ENCODE data around the gene ANKRD1. TPM values are rescaled to one million over a fixed set of nuclear protein-coding genes. Genes with fewer than 3 reads are reported as not detected.
"Not testable (repeated sequence)": the region's sequence is repeated elsewhere in the genome, so short reads cannot be mapped to it uniquely, and the experiment has no call there.

Gene ANKRD1
- polyA plus RNA-seq (2012; ENCODE audit: insufficient read depth, insufficient read length), result not detected

DNA sequence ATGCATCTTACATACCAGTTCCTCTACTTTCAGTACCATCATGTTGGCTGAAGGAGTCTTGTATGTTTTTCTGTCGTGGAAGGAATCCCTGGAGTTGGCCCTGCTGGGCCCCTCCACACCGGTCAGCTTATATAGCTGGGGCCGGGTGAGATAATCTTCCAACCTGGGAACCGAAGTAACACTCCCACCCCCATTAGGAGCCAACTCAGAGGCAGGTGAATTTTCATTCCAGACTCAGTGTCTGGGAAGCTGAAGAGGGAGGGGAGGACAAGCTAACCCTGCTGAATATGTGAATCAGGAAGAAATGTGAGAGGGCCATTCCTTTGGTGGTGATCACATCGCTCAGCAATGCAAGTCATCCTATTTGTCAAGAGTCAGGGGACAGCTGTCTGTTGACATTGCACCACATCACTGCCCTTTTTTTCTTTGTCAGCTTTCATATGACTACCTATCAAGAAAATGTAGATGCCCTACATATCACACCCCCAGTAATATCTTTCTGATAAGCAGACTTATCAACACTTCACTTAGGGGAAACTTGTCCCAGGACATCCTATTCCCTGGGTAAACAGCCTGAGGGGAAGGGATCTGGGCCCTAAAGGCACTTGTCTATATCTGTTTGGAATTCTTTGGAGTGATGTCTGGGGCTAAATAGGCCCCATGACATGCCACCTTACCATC is at the start of gene ANKRD1:
ANKRD1 (minus strand) TSS at position 102 of the 681 bp plus-strand sequence; CDS start at position 42, 60 bp downstream.
- no peak within 1 kb of the TSS for H3K4me3 ChIP-seq (ENCODE audit: low read length)
- DNase-seq (ENCODE audit: low read depth, low spot score), result no peak

GRCh38 chr10:90969947-90970673 is 49.2 kb upstream of the ANKRD1 start:
- DNase-seq (ENCODE audit: low read depth, low spot score), result no peak
- no peak overlapping the region for H3K4me3 ChIP-seq (ENCODE audit: low read length)

DNA sequence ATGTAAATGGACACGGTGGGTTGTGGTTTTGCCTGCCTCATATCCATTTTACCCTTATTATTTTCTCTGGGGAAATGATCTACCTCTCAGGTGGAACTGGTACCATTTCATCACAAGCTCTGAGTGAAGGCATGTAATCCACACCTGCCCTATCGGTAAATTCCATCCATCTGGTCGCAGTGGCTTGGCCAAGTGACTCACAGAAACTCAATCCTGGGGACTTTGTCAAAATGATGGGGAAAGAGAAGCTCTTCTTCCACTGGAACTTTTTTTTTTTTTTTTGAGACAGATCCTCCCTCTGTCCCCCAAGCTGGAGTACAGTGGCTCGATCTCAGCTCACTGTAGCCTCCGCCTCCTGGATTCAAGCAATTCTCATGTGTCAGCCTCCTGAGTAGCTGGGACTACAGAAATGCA is 48.2 kb upstream of the ANKRD1 start:
- no peak overlapping the region for H3K4me3 ChIP-seq (ENCODE audit: low read length)
- no peak for DNase-seq (ENCODE audit: low read depth, low spot score)

DNA sequence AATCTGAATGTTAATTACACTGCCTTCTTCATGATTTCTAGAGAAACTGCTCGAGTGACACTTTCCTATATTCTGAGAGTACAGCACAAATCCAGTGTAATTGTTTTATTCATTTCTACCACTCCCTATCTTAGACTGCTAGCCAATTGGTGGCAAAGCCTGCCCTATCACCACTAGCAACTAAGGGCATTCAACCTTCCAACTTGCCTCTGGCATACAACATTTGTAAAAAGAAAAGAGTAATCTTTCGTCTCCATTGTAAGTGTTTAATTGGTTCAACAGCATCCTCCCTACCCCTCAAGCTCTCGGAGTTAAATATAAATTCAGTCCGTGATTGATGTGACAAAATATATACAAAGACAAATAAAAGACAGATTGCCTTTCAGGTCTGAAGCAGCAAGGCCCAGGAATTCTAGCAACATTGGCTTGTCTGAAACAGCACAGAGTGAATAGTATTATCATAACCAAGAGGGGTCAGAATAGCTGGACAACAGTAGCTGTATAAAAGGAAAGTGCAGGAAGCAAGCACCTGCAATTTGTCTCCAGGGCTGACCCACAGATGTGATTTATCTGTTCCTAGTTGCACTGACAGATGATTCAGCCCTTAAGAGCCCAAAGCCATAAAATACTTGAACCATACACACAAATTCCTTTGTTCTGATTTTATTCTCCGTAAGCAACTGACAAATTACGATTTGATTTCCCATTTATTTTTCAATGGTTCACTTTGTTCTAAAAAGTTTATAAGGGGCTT is 47.6 kb upstream of the ANKRD1 start:
- DNase-seq (ENCODE audit: low read depth, low spot score), result no peak
- no peak overlapping the region for H3K4me3 ChIP-seq (ENCODE audit: low read length)

GRCh38 chr10:90967865-90968264 is 47.0 kb upstream of the ANKRD1 start:
- no peak for DNase-seq (ENCODE audit: low read depth, low spot score)
- H3K4me3 ChIP-seq (ENCODE audit: low read length), result no peak overlapping the region

DNA sequence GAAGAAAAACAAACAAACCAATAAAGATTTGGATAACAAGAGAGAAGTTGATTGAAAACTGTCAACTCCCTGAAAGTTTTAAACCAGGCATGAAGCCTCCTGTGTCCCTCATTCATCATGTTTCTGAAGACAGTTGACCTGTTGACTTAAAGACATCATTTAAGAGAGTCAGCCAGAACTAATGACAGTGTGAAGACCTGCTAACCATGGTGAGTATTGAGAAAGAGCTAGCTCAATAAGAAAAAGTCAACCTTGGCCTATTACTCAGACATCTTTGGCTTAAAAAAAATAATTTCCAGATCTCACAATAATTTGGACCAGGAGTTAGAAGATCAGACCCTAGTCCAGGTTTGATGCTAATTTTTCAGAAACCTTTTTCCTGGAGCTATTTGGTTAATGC is 45.3 kb upstream of the ANKRD1 start:
- DNase-seq (ENCODE audit: low read depth, low spot score), result no peak
- no peak overlapping the region for H3K4me3 ChIP-seq (ENCODE audit: low read length)

DNA sequence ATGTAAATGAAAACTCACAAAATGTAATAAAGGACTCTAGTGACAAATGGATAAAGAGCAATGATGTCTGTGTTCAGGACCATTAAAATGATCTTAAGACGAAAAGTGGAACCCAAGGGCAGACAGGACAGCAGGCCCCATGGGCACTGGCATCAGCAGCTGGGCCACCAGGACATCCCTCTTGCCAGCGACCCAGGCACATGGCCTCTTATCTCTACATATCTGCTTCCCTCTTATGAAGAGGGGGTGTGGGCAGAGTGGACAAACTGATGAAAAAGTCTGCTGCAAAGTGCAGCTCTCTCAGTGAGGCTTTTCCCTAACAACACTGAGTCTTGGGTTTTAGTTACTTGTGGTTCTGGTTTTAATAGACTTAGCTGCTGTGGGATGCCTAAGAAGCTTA is 44.8 kb upstream of the ANKRD1 start:
- H3K4me3 ChIP-seq (ENCODE audit: low read length), result no peak overlapping the region
- DNase-seq (ENCODE audit: low read depth, low spot score), result no peak

GRCh38 chr10:90964781-90965465 is 44.0 kb upstream of the ANKRD1 start:
- DNase-seq (ENCODE audit: low read depth, low spot score), result no peak
- H3K4me3 ChIP-seq (ENCODE audit: low read length), result no peak overlapping the region

GRCh38 chr10:90963331-90963730 is 42.4 kb upstream of the ANKRD1 start:
- DNase-seq (ENCODE audit: low read depth, low spot score), result no peak
- no peak overlapping the region for H3K4me3 ChIP-seq (ENCODE audit: low read length)

GRCh38 chr10:90960355-90960814 is 39.5 kb upstream of the ANKRD1 start:
- DNase-seq (ENCODE audit: low read depth, low spot score), result no peak
- H3K4me3 ChIP-seq (ENCODE audit: low read length), result no peak overlapping the region

DNA sequence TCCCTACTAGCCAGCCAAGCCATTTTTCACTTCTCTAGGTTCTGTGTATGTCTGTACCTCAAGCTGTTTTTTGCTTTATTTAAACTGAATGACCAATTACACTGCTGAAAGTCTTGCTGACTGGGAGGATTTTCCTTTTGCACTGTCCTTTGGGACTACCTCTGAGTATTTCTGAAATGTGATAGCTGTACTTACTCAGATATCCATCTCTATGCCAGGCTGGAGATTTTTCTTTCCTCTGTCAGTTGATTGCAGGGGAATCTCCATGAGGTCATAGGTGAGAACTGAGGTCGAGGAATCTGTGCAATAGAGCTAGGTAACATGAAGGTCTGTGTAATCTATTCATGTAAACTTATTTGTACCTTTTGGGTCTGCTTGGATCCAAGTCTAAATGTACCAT is 38.9 kb upstream of the ANKRD1 start:
- no peak overlapping the region for H3K4me3 ChIP-seq (ENCODE audit: low read length)
- no peak for DNase-seq (ENCODE audit: low read depth, low spot score)

DNA sequence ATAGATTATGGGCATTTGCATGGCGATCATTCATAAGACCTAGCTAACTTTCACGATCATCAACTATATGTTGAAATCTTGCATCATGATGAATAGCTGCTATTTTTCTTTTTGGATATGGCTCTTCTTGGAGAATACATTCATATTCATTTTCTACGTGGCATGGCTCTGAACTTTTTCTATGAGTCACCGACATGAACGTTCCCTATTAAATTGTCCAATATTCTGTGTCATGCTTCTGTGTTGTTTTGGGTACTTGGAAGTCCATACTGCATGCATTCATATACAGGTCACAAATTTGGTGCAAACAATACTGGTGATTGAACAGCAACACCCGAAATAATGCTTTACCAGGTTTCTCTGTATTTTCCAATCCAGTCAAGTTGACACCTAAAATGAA is 37.9 kb upstream of the ANKRD1 start:
- no peak for DNase-seq (ENCODE audit: low read depth, low spot score)

DNA sequence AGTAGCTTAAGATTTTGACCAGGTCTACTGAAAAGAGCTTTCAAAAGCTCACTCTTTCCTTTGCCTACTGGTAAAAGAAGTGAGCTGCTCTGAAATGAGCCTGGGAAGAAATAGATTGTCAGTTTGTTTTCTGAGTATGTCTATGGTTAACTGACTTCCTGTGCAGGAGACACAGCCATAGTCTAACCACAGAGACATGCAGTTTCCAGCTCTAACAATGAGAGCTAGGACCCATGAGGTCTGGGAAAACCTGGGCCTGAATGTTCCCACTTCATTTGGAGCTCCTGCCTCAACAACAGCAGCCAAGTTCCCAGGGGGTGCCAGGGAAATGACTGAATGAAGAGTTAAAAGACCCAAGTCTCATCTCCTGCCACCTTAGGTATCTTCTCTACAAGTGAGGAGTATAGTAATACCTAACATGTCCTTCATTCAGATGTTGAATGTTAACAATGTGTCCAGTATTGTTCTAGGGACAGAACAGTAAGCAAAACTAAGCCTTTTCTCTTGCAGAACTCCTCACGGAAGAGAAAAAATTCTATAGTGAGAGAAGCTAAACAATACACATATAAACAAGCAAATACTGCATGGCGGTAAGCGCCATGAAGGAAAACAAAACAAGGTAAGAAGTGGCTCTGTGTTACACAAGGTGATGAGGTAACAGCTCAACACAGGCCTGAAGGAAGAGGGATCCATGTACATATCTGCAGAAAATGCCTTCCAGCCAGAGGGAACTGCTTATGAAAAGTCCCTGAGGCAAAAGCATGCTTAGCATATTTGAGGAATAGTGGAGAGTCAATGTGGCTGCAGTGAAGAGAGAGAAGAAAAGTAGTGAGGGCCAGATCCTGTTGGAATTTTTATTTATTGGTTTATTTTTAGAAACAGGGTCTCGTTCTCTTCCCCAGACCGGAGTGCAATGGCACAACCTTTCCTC is 26.4 kb upstream of the ANKRD1 start:
- peak; percentile 94 for DNase-seq (ENCODE audit: low read depth, low spot score)

More for the DNA sequence above, 37.9 kb upstream of the ANKRD1 start:
- no peak overlapping the region for H3K4me3 ChIP-seq (ENCODE audit: low read length)

GRCh38 chr10:90945491-90946070 is 24.7 kb upstream of the ANKRD1 start:
- no peak for DNase-seq (ENCODE audit: low read depth, low spot score)
- H3K4me3 ChIP-seq (ENCODE audit: low read length), result no peak overlapping the region

More for the DNA sequence above, 26.4 kb upstream of the ANKRD1 start:
- H3K4me3 ChIP-seq (ENCODE audit: low read length), result peak overlapping the region; percentile 42

DNA sequence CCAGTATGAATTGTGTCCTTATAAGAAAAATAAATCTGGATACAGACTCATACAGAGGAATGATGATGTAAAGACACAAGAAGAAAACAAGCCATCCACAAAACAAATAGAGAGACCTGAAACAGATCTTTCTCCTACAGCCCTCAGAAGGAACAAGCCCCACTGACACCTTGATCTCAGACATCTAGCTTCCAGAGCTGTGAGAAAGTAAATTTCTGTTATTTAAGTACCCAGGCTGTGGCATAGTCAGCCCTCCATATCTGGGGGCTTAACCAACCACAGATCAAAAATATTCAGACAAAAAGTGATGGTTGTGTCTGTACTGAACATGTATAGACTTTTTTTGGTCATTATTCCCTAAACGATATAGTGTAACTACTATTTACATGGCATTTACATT is 23.9 kb upstream of the ANKRD1 start:
- no peak overlapping the region for H3K4me3 ChIP-seq (ENCODE audit: low read length)
- peak; percentile 65 for DNase-seq (ENCODE audit: low read depth, low spot score)

GRCh38 chr10:90942980-90943379 is 22.1 kb upstream of the ANKRD1 start:
- H3K4me3 ChIP-seq (ENCODE audit: low read length); DNase-seq (ENCODE audit: low read depth, low spot score): not testable (repeated sequence)

GRCh38 chr10:90939648-90940047 is 18.8 kb upstream of the ANKRD1 start:
- H3K4me3 ChIP-seq (ENCODE audit: low read length), result no peak overlapping the region
- DNase-seq (ENCODE audit: low read depth, low spot score), result no peak

- no peak overlapping the region for H3K4me3 ChIP-seq (ENCODE audit: low read length)
- DNase-seq (ENCODE audit: low read depth, low spot score), result no peak
Measured at GRCh38 chr10:90939116-90939515, 18.2 kb upstream of the ANKRD1 start.
